Sciatic nerve (tissue), 2 donors: ENCODE measurements around the gene SNX25. TPM values are rescaled to one million over a fixed set of nuclear protein-coding genes. Genes with fewer than 3 reads are reported as not detected.
"Not testable (repeated sequence)": the region's sequence is repeated elsewhere in the genome, so short reads cannot be mapped to it uniquely, and the experiment has no call there.

Source experiments
- ATAC-seq: fragments of 200-7000 bp; cut with Tn5 transposase; one replicate; pipeline ENCODE4 v1.9.1; 2020; ENCODE audit warnings: mild to moderate bottlenecking, moderate library complexity
- DNase-seq: peaks from one replicate; pipeline ENCODE4 v3.0.0-alpha.2; 2020; ENCODE audit warnings: low spot score
- intact Hi-C: fragments of 100-400 bp; cut with DNase I; formaldehyde crosslinking; loops from one replicate; pipeline ENCODE4 v1.14.2; 2022
- total RNA-seq: library from RNA; stranded (reverse); fragmentation: NEBNext Ultra II Directional; extraction: Animal tissue kit (Norgen Biotek cat#: 25700); gene quantifications from one replicate; pipeline ENCODE4 v1.2.1, GENCODE V29; 2021
- donor health status: DM: no; HTN: no; CAD: no.
- donor health status: DM: no; HTN: no; CAD: no.

SNX25 gene
- total RNA-seq, 1 donor from 2014 or later = 33.6 TPM

DNA sequence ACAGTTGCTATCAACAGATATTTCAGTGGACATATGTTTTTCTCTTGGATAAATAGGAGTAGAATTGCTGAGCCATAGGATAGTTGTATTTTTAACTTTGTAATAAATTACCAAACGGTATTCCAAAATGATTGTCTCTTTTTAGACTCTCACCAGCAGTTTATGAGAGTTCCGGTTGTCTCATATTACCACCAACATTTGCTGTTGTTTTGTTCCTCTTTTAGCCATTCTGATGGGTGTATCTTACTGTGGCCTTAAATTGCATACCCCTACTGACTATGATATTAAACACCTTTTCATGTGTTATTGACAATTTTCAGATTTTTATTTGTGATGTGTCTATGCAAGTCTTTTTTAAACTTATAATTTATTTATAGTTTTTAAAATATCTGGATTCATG lies 39.7 kb downstream of the SNX25 start:
- intact Hi-C loops = no loop called here
- DNase-seq (no peak), ATAC-seq (no peak)

DNA sequence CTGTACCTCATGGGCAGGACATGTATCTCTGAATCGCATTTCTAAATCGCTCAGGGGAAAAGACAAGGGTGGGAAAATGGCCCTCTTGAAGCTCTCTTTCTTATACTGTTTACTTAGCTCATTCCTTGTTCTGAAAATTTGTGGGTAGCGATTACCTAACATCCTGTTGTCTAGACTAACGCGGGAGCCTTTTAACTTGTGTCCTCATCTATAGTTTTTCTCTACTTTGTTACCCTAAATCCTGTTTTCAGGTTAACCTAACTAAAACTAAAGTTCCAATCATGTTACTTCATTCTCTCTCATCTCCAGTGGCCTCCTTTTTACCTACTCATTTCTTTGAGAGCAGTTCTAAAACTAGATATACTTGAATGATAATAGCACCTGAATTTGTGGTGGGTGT lies 45.0 kb downstream of the SNX25 start:
- ATAC-seq = no peak
- no peak for DNase-seq
- intact Hi-C loops = no loop called here

DNA sequence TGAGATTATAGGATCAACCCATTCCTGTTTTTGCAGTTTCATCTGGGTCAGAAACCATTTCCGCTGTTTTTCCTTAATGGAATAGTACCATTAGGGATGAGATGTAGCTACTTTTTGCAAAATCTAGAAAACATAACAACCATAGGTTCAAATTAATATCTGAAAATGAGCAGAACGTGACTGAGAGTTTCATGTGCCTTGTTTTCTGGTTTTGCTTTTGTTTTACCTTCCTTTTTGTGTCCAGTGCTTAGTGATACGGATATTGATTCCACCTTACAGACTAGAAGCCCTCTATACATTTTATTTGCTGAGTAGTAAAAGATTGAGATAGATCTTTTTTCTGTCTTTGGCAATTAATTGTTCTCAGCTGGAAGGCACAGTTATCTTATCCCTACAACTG lies 46.5 kb downstream of the SNX25 start:
- ATAC-seq (no peak), DNase-seq (no peak)
- intact Hi-C loops = no loop called here

DNA sequence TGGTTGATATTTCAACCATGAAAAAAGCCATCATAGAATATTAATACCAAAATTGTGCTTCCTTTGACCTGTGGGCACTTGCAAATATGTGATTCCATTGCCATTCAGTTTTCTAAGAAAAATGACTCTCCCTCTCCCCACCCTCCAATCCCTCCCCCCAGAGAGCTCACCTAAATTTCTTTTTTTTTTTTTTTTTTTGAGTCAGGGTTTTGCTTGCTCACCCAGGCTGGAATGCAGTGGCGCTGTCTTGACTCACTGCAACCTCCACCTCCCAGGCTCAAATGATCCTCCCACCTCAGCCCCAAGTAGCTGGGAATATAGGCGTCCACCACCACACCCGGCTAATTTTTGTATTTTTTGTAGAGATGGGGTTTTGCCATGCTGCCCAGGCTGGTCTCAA lies 47.0 kb downstream of the SNX25 start:
- DNase-seq (no peak), ATAC-seq (no peak)
- intact Hi-C loops = no loop called here

DNA sequence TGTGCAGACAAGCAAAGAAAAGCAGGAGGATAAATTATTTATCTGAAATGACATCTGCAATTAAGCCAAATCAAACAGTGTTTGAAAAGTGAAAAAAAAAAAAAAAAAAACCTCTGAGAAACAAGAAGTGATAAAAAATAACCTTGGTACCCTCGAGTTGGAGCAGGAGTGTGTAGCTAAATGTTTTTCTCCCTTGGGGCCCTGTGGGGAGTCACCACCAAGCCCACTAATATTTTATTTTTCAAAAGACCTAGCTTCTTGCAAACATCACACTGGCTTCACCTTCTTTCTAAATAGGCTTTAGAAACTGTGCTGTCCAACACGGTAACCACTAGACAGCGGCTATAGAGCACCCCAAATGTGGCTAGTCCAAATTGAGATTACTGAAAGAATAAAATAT lies 47.7 kb downstream of the SNX25 start:
- intact Hi-C loops = no loop called here
- DNase-seq = no peak

DNA sequence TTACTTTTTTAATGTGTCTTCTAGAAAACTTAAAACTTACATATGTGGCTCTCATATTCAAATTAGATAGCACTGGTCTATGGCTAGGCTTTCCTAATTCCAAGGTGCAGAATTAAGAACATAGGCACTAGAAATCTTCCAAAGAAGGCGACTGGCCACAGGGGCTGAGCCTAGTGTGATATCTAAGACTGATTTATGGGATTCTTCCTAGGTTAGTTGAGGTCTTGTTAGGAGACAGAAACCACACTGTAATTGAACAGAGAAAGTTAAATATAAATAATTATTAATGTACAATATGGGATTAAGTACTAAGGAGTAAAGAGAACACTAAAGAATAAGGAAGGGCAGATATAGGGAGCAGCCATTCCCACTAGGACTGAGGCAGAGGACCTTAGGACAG lies 48.3 kb downstream of the SNX25 start:
- DNase-seq = no peak
- ATAC-seq = no peak
- intact Hi-C loops = no loop called here

More for the DNA sequence above, 47.7 kb downstream of the SNX25 start:
- no peak for ATAC-seq

DNA sequence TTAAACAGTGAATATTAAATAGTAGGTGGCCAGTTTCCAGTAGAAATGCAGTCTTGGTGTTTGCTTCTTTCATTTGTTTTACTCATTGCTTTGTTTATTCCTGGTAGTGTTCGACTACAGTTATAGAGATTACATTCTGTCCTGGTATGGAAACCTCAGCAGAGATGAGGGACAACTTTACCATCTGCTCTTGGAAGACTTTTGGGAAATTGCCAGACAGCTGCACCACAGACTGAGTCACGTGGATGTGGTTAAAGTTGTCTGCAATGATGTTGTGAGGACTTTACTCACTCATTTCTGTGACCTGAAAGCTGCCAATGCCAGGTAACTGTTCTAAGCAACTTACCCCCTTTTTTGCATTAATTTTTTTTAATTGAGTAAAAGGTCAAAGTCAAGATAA lies 49.3 kb downstream of the SNX25 start:
- intact Hi-C loops, DNase-seq: not testable (repeated sequence)
- ATAC-seq = peak; percentile 83

DNA sequence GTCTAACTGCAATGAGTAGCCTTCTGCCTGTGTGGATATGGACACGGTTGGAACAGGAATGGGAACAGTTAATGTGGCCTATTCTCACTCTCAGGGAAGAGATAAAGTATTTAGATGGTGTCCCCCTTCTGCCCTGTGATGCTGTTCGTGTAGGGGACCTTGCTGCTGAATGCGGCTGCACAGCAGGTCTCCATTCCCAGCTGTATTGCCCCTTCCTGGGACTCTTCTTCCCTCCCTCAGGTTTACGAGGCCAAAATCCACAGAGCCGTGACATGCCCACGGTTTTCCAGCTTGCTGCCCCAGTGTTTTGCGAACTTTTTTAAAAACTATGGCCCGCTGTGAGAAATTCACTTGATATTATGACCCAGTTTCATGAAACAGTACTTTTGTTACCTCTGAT lies 50.3 kb downstream of the SNX25 start:
- no peak for DNase-seq
- no peak for ATAC-seq
- intact Hi-C loops = no loop called here

DNA sequence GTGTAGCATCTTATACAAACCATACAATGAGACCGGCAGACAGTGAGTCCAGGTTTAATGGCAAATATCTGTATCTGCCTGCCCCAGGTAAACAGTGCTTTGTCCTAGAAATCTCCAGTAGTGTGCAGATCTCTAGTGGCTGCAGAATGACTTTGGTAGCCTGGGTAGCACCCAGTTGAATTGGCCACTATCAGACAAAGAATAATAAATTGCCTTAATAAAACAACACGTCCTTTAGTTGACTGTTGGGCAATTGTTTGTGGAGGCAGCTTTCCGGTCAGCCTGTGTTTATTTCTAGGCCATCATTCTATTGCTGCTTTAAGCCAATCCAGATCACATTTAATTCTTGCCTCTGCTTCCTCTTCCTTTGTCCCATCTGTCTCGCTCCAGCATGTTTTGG lies 52.5 kb downstream of the SNX25 start:
- ATAC-seq (no peak), DNase-seq (no peak)
- intact Hi-C loops = no loop called here

DNA sequence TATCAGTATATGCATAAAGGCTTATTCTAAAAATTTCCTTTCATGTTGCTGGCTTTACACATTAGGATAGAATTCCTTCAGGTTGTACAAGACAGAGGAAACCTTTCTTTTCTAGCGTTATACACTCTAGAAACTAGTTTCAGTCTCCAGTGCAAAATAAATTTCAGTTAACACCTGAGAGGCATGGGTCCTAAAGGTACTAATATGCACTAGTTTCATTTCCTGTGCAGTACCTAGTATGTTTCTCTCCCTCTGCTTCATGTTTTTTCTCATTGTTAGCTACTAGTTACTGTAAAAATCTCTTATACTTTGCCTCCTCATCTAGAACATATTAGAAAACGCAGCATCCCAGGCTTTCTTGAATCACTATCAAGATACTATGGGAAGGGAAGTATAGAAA lies 54.0 kb downstream of the SNX25 start:
- ATAC-seq = no peak
- DNase-seq = no peak
- intact Hi-C loops = no loop called here

DNA sequence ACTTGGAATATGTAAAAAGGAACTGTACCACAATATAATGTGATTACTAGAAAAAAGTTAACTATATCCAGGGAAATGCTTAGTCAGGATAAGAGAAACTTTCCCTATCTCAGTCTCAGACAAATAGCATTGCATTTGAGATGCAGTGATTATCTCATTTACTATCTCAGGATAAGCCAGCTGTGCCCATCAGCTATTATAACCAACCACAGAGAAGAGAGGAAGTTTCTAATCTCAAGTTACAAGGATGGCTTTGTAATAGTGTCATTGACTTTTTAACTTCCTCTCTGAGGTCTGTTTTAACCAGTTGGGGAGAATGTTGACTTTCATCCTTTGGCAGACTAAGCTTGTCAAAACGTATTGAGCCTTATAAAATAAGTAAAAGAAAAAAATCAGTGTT lies 56.5 kb downstream of the SNX25 start:
- ATAC-seq (no peak), DNase-seq (no peak)
- intact Hi-C loops = no loop called here

DNA sequence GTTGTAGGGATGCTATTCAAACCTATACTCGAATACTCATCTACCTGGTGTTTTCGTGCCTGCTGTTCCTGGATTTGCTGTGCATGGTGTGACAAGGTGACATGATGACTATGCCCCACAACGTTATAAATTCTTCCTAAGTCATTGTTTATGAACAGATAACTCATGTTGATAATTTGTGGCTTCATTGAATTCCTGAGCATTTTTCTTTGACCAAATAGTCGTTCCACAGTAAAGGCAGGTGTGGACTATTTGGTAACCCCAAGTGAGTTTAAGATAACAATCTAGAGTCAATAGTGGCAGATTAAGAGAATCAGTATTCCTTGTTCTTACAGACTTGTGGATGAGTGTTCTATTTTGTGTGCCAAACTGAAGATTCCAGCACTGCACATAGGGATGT lies 59.9 kb downstream of the SNX25 start:
- ATAC-seq (no peak), DNase-seq (no peak)
- intact Hi-C loops = no loop called here

DNA sequence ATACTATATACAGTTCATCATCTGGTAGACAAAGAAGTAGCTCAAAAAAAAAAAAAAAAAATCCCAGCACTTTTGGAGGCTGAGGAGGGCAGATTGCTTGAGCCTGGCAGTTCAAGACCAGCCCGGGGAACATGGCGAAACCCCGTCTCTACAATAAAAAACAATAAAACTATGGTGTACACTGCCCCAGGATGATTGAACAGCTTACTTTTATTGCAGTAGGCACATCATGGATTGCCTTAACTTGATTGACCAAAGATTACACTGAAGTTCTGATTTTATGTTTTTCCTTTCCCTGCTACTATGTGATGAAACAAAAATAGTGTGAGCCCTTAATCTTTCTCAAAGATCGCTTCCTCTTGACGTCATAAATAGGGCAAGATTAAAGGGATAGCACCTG lies 60.6 kb downstream of the SNX25 start:
- intact Hi-C loops = no loop called here
- ATAC-seq (no peak), DNase-seq (no peak)

DNA sequence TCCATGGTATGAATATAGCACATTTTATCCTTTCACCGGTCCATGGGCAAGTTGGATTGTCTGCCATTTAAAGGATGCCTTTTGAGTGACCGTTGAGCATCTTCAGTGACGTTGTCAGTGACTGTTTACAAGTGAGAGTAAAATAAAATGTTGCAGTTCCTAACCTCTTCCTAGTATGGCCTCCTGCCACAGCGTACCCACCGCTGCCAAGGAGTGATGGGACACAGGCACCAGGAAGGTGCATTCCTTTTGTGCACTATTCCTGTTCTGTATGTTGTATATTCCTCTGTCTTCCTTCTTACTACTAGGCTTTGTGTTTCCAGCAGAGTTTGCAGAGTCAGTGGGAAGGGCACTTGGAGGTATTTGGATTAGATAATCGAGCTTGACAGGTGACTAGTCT lies 61.5 kb downstream of the SNX25 start:
- ATAC-seq (no peak), DNase-seq (no peak)
- intact Hi-C loops = no loop called here

DNA sequence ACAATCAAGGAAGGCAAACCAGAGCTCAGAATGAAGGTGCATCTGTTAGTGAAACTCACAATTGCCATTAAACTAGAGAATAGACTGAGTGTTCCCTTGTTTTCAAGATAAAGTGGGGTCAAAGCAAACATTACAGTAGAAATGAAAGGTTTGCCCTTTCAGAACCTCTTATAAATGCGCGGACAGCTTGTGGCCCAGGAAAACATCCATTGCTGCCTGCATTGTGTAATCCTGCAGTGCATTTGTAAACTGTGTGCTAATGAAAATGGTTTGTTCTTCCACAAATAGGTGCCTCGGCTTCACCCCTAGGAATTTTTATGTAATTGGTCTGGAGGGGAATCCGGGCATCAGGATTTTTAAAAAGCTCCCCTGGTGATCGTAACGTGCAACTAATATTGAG lies 62.8 kb downstream of the SNX25 start:
- no peak for ATAC-seq
- DNase-seq = no peak
- intact Hi-C loops = no loop called here

DNA sequence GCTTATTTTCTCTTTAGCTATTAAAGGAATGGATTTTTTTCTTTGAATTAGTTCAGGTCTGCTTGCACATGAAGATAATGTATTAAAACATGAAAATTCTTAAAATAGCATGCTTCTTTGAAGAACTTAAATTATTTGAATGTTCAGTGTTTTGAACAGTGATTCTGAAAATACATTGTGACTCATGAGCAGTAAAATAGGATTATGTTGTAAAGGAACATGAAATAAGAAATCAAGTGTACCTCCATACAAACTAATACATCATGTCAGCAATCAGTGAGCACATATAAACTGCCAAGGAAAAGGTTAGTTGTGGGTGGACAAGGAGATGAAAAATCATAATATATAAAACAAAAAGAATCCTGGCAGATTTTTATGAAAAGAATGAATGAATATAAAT lies 66.1 kb downstream of the SNX25 start:
- no peak for ATAC-seq
- DNase-seq = no peak
- intact Hi-C loops = loop anchor here (5.0 kb wide), 1 partner anchor 853 kb away; no protein-coding TSS in a partner anchor

DNA sequence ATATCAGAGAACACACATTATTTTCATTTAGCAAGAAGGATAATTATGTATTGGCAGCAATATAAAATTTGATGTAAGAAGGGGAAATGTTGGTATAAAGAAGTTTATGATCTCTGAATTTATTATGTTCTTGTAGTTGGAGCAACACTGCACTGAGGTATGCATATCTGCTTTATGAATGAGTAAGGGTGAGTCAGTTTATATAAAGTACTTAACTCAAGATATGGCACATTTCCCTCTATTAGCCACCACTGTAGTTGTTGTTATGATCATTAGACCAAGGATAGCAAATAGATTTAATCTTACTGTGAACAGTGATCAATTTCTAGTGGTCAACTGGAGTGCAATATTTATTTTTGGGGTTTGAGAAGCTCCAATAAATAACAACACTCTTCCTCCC lies 66.6 kb downstream of the SNX25 start:
- no peak for DNase-seq
- intact Hi-C loops = loop anchor here (5.0 kb wide), 1 partner anchor 854 kb away; no protein-coding TSS in a partner anchor
- no peak for ATAC-seq

DNA sequence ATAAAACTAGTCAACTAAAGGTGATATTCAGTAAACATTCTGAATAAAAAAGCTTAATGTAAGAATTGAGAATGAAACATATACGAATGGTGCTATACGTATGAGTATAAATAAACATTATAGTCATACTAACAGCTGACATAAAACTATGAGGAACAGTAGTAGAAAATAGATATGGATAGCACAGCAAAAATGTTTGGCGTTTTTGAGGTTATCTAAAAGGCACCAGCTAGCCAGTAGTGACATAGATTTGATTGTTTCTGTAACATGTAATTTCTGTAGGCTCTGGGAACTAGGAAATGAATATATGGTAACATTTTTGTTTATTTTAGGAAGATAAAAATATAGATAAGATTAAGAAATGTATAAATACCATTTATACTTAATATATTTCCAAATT lies 69.3 kb downstream of the SNX25 start:
- DNase-seq = no peak
- ATAC-seq = no peak
- intact Hi-C loops = loop anchor here (5.0 kb wide), 1 partner anchor 856 kb away; no protein-coding TSS in a partner anchor

DNA sequence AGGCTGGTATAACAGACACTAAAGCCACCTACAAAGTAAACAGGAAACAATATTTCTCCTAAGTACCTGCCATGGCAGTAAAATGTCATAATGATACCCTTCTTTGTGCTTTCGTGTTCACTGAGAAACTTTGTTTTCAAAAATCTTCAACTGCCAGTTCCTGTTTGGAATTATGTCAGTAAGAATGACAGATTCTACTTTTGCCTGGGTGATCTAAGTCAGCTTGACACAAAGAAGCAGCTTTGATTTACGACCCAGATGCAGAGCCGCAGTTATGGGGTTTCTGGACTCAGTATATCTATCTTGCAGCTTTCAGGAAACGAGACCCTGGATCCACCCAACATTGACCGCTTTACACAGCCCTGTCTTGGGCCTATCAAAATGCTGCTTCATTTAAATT lies 71.2 kb downstream of the SNX25 start:
- intact Hi-C loops = no loop called here
- ATAC-seq = no peak

DNA sequence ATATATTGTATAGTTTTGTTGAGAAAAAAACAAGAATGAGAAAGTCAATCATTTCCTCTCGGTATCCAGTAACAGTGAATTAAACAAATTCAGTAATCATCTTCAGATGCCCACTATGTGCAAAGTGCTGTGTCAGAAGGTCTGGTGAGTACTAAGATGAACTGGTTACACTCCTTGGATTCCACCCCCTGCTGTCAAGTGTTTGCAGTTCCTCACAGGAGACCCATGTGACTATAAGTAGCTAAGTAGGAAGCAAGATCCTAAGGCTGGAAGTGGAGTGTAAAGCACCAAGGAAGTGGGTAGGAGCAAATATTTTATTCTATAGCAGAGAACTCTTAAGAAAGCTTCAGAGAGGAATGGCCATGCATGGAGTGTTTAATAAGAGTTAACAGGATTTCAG lies 73.6 kb downstream of the SNX25 start:
- ATAC-seq = no peak
- DNase-seq = no peak
- intact Hi-C loops = no loop called here

More for the DNA sequence above, 71.2 kb downstream of the SNX25 start:
- DNase-seq = no peak

DNA sequence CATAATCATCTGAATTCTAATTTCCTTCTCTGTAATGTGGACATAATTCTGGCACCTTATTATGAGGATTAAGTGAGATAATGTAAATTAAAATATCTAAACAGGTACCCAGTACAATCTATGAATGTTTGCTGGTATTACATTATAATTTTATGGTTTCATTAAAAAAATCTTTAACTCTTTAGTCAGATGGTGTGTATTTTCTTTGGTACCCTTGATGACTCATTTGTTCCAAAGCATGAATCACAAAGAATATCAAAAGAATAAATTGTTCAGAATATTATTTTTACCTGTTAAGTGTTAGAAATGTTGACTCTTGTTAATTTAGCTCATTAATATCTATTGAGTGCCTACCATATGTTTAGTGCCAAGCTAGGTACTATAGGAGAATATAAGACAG lies 74.3 kb downstream of the SNX25 start:
- intact Hi-C loops = no loop called here
- ATAC-seq (no peak), DNase-seq (no peak)
